NB4 (cell line): Measurements from ENCODE around the gene CDR2.

ENCODE experiments used
- DNase-seq: peaks from one replicate; pipeline ENCODE4 v3.0.0; 2010; ENCODE audit warnings: low read depth
- H3K4me3 ChIP-seq: one replicate; pipeline ENCODE4 v1.5.1; 2011; ENCODE audit warnings: mild to moderate bottlenecking, low read depth, low read length, moderate library complexity
- CTCF ChIP-seq: IDR thresholded peaks from one replicate; pipeline ENCODE4 v1.5.1; 2012; ENCODE audit warnings: low read depth, low read length
- MAX ChIP-seq: IDR thresholded peaks from 2 replicates; pipeline ENCODE4 v1.6.1; 2011; ENCODE audit warnings: low read depth, low read length
- MYC ChIP-seq: IDR thresholded peaks from 2 replicates; pipeline ENCODE4 v1.6.1; 2011; ENCODE audit warnings: low read depth, low read length
- POLR2A ChIP-seq: IDR thresholded peaks from 2 replicates; pipeline ENCODE4 v1.6.1; 2011; ENCODE audit warnings: mild to moderate bottlenecking; ENCODE audit not compliant: insufficient read length; ENCODE audit errors: extremely low read depth

CDR2 gene

GRCh38 chr16:22314661-22315626 lies 59.5 kb downstream of the CDR2 start:
- TF ChIP-seq CTCF (no peak), MYC (no peak), POLR2A (no peak), MAX (no peak)
- H3K4me3 ChIP-seq, result no peak overlapping the region
- DNase-seq, result no peak

GRCh38 chr16:22313876-22314470 lies 60.4 kb downstream of the CDR2 start:
- no peak for DNase-seq
- H3K4me3 ChIP-seq, result no peak overlapping the region
- TF ChIP-seq POLR2A (no peak), MAX (no peak), CTCF (no peak), MYC (no peak)

- TF ChIP-seq MAX, result no peak
- no peak for TF ChIP-seq CTCF
- TF ChIP-seq MYC, result no peak
- TF ChIP-seq POLR2A, result no peak
- H3K4me3 ChIP-seq, result no peak overlapping the region
- no peak for DNase-seq
Measured at GRCh38 chr16:22312897-22313781, 61.3 kb downstream of the CDR2 start.

- DNase-seq, result no peak
- H3K4me3 ChIP-seq, result no peak overlapping the region
- TF ChIP-seq POLR2A (no peak), CTCF (no peak), MAX (no peak), MYC (no peak)
Measured at GRCh38 chr16:22311520-22311919, 62.9 kb downstream of the CDR2 start.

- H3K4me3 ChIP-seq, result no peak overlapping the region
- DNase-seq, result no peak
- TF ChIP-seq CTCF (no peak), MYC (no peak), MAX (no peak), POLR2A (no peak)
Measured at GRCh38 chr16:22308824-22309520, 65.4 kb downstream of the CDR2 start.
